ENCODE measurements around the gene ARFGAP1.

Gene ARFGAP1

DNA sequence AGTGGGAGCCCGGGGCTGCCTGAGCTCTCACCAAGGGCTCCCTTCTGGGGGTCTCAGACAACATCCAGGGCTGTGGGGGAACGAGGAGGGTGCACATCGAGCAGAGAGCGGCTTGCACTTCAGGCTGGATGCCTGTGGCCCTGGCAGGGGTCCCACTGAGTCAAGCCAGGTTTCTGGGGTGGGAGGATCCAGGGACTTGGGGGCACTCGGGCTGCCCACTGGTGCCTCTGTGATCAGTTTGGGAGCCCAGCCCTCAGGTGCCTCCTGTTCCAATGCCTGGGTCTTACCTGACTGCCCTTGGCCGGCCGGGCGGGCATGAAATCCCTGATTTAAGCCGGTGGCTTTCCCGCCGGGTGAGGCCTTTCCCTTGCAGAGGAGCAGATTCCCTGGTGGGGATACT, 20.8 kb downstream of the ARFGAP1 start:
- no peaks in the 10 kb centered on the region for H3K4me1 ChIP-seq (ENCODE audit: control insufficient read depth, insufficient read depth, low read length, unreplicated experiment)
- no peak overlapping the region for H3K27ac ChIP-seq (ENCODE audit: low read depth, low read length)
- no peak overlapping the region for H3K4me3 ChIP-seq (ENCODE audit: low read depth, low read length)

DNA sequence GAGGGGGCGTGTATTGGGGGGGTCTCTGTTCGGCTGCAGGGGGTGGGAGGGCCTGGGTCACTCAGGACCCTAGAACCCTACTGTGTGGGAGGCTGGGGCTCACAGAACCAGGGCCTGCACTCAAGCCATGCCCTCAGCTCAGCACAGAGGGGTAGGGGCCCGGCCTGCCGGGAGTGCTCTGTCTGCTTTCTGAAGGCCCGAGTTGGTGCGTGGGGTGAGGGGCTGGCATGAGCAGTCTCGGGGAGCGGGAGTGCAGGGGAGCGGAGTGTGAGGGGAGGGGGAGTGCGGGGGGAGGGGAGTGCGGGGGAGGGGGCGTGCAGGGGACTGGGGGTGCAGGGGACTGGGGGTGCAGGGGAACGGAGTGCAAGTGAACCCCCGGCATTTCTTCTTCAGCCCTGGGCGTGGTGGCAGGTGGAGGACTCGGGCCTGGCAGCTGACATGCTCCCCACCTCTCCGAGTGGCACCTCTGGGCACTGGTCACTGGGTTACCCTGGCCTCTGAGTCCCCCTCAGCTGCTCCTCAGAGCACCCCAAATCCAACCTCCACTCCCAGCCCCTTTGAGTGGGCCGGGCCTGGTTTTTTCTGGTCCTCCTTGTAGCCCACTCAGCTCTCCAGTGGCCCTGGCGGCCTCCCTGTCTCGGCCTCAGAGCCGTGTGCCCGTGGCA, 21.4 kb downstream of the ARFGAP1 start:
- peaks cover 41% of the 10 kb centered on the region for H3K27me3 ChIP-seq (ENCODE audit: insufficient read depth, low read length)
- H3K4me3 ChIP-seq (ENCODE audit: low read depth, low read length), result no peak overlapping the region
- no peak overlapping the region for H3K27ac ChIP-seq (ENCODE audit: low read depth, low read length)
- H3K79me2 ChIP-seq (ENCODE audit: control insufficient read depth, insufficient read depth, low read length, unreplicated experiment), result no peaks in the 10 kb centered on the region
- H3K4me1 ChIP-seq (ENCODE audit: control insufficient read depth, insufficient read depth, low read length, unreplicated experiment), result no peaks in the 10 kb centered on the region
- no peak overlapping the region for H2AFZ ChIP-seq (ENCODE audit: low read length, unreplicated experiment)
- no peaks in the 10 kb centered on the region for H3K36me3 ChIP-seq (ENCODE audit: insufficient read depth, low read length)

More for the DNA sequence above, 20.8 kb downstream of the ARFGAP1 start:
- peaks cover 35% of the 10 kb centered on the region for H3K27me3 ChIP-seq (ENCODE audit: insufficient read depth, low read length)
- no peaks in the 10 kb centered on the region for H3K36me3 ChIP-seq (ENCODE audit: insufficient read depth, low read length)
- no peaks in the 10 kb centered on the region for H3K79me2 ChIP-seq (ENCODE audit: control insufficient read depth, insufficient read depth, low read length, unreplicated experiment)
- H2AFZ ChIP-seq (ENCODE audit: low read length, unreplicated experiment), result no peak overlapping the region

DNA sequence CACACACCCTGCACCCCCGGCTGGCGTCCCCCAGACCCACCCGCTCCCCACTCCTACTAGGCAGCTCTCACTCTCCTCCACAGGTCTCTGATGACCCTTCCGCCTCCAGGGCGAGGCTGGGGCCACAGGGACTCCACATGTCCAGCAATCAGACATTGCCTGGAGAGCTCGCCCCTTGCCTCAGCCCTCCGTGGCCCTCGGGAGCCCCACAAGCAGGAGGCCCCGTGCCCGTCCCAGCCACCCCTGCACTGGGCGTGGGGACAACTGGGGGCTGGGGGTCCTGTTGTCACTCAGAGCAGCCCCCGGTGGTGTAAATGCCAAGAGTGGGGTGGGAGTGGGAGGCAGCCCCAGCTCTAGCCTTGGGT, 21.9 kb downstream of the ARFGAP1 start:
- Histone ChIP-seq H3K36me3 (ENCODE audit: insufficient read depth, low read length) (no peaks in the 10 kb centered on the region), H3K27me3 (ENCODE audit: insufficient read depth, low read length) (peaks cover 46% of the 10 kb centered on the region), H3K4me3 (ENCODE audit: low read depth, low read length) (no peak overlapping the region), H3K79me2 (ENCODE audit: control insufficient read depth, insufficient read depth, low read length, unreplicated experiment) (no peaks in the 10 kb centered on the region), H3K4me1 (ENCODE audit: control insufficient read depth, insufficient read depth, low read length, unreplicated experiment) (no peaks in the 10 kb centered on the region), H2AFZ (ENCODE audit: low read length, unreplicated experiment) (no peak overlapping the region), H3K27ac (ENCODE audit: low read depth, low read length) (no peak overlapping the region)

- Histone ChIP-seq H2AFZ (ENCODE audit: low read length, unreplicated experiment) (no peak overlapping the region), H3K27ac (ENCODE audit: low read depth, low read length) (no peak overlapping the region), H3K27me3 (ENCODE audit: insufficient read depth, low read length) (peaks cover 46% of the 10 kb centered on the region), H3K4me1 (ENCODE audit: control insufficient read depth, insufficient read depth, low read length, unreplicated experiment) (no peaks in the 10 kb centered on the region), H3K36me3 (ENCODE audit: insufficient read depth, low read length) (no peaks in the 10 kb centered on the region), H3K79me2 (ENCODE audit: control insufficient read depth, insufficient read depth, low read length, unreplicated experiment) (no peaks in the 10 kb centered on the region), H3K4me3 (ENCODE audit: low read depth, low read length) (no peak overlapping the region)
Observed at GRCh38 chr20:63295018-63295417, 22.4 kb downstream of the ARFGAP1 start.

- Histone ChIP-seq H3K4me3 (ENCODE audit: low read depth, low read length) (no peak overlapping the region), H2AFZ (ENCODE audit: low read length, unreplicated experiment) (no peak overlapping the region), H3K4me1 (ENCODE audit: control insufficient read depth, insufficient read depth, low read length, unreplicated experiment) (no peaks in the 10 kb centered on the region), H3K79me2 (ENCODE audit: control insufficient read depth, insufficient read depth, low read length, unreplicated experiment) (no peaks in the 10 kb centered on the region), H3K27me3 (ENCODE audit: insufficient read depth, low read length) (peaks cover 46% of the 10 kb centered on the region), H3K36me3 (ENCODE audit: insufficient read depth, low read length) (no peaks in the 10 kb centered on the region), H3K27ac (ENCODE audit: low read depth, low read length) (no peak overlapping the region)
Observed at GRCh38 chr20:63295422-63295821, 22.8 kb downstream of the ARFGAP1 start.

DNA sequence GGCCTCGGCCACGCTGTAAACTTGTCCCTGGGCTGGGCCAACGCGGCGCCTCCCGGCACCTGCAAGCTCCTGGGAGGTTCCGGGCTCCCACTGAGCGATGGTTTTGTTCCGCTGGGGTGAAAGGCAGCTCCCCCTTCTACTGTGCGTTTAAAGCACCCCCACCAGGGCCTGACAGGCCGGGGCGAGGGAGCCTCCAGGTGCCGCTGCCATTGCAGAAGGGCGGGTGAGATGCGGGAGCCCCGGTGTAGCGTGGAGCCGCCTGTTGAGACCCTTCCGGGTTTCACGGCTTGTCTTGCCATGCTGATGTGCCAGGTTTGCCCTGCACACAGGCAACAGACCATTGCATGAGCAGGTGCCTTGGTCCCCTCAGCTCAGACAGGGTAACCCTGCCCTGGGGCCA, 23.2 kb downstream of the ARFGAP1 start:
- peaks cover 46% of the 10 kb centered on the region for H3K27me3 ChIP-seq (ENCODE audit: insufficient read depth, low read length)
- H3K27ac ChIP-seq (ENCODE audit: low read depth, low read length), result no peak overlapping the region
- no peak overlapping the region for H3K4me3 ChIP-seq (ENCODE audit: low read depth, low read length)
- H2AFZ ChIP-seq (ENCODE audit: low read length, unreplicated experiment), result no peak overlapping the region
- H3K36me3 ChIP-seq (ENCODE audit: insufficient read depth, low read length), result no peaks in the 10 kb centered on the region
- H3K79me2 ChIP-seq (ENCODE audit: control insufficient read depth, insufficient read depth, low read length, unreplicated experiment), result no peaks in the 10 kb centered on the region
- no peaks in the 10 kb centered on the region for H3K4me1 ChIP-seq (ENCODE audit: control insufficient read depth, insufficient read depth, low read length, unreplicated experiment)

DNA sequence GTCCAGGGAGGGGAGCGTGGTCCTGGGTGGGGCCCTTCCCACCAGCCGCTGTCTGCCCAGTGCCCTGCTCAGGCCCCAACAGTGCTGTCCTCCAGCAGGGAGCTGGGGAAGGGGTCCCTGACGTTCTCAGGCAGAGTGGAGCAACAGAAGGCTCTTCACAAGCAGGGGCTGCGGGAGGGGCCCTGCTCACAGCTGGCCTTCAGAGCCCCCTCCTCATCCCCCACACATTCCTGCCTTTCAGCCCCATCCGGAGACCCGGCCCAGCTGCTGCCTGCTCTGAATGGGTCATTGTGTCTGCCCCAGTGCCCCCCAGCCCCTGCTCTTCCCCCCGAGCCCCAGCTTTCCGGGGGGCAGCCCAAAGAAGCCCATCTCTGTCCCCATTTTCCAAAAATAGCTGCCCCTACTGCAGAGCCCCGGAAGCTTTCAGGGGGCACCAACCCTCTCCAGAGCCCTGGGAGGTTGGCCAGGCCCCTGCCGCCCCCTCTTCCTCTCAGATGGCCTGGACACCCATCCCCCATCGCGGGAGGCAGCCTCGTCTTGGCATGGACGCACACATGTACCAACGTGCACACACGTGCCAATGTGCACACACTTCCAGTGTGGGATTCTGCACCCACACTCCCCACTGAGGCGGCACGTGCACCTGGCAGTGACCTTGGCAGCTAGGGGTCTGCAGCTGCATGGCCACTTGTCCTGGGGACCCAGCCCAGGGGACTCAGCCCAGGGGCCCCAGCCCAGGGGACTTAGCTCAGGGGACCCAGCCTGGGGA, 24.1 kb downstream of the ARFGAP1 start:
- Histone ChIP-seq H3K27ac (ENCODE audit: low read depth, low read length) (no peak overlapping the region), H3K27me3 (ENCODE audit: insufficient read depth, low read length) (peaks cover 50% of the 10 kb centered on the region)

DNA sequence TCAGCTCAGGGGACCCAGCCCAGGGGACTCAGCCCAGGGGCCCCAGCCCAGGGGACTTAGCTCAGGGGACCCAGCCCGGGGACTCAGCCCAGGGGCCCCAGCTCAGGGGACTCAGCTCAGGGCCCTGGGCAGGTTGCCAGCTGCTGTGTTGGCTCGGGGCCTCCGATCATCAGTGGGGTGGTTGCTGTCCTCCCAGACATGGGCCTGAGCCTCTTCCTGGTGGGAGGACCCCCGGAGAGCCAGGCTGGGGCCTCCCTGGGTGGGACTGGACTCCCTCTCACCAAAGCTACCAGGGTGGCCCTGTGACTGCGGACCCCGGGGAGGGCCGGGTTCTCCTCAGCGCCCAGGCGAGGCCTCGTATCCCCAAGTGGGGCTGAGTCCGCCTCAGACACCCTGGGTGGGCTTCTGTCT, 24.8 kb downstream of the ARFGAP1 start:
- Histone ChIP-seq H3K27me3 (ENCODE audit: insufficient read depth, low read length) (peaks cover 50% of the 10 kb centered on the region), H3K4me1 (ENCODE audit: control insufficient read depth, insufficient read depth, low read length, unreplicated experiment) (no peaks in the 10 kb centered on the region), H3K79me2 (ENCODE audit: control insufficient read depth, insufficient read depth, low read length, unreplicated experiment) (no peaks in the 10 kb centered on the region), H3K36me3 (ENCODE audit: insufficient read depth, low read length) (no peaks in the 10 kb centered on the region), H3K27ac (ENCODE audit: low read depth, low read length) (no peak overlapping the region), H2AFZ (ENCODE audit: low read length, unreplicated experiment) (no peak overlapping the region), H3K4me3 (ENCODE audit: low read depth, low read length) (no peak overlapping the region)

More for the DNA sequence above, 24.1 kb downstream of the ARFGAP1 start:
- Histone ChIP-seq H3K36me3 (ENCODE audit: insufficient read depth, low read length) (no peaks in the 10 kb centered on the region), H2AFZ (ENCODE audit: low read length, unreplicated experiment) (no peak overlapping the region), H3K4me3 (ENCODE audit: low read depth, low read length) (no peak overlapping the region), H3K79me2 (ENCODE audit: control insufficient read depth, insufficient read depth, low read length, unreplicated experiment) (no peaks in the 10 kb centered on the region), H3K4me1 (ENCODE audit: control insufficient read depth, insufficient read depth, low read length, unreplicated experiment) (no peaks in the 10 kb centered on the region)

GRCh38 chr20:63297796-63298572, 25.4 kb downstream of the ARFGAP1 start:
- Histone ChIP-seq H3K79me2 (ENCODE audit: control insufficient read depth, insufficient read depth, low read length, unreplicated experiment) (no peaks in the 10 kb centered on the region), H2AFZ (ENCODE audit: low read length, unreplicated experiment) (no peak overlapping the region), H3K36me3 (ENCODE audit: insufficient read depth, low read length) (no peaks in the 10 kb centered on the region), H3K27ac (ENCODE audit: low read depth, low read length) (no peak overlapping the region), H3K27me3 (ENCODE audit: insufficient read depth, low read length) (peaks cover 50% of the 10 kb centered on the region), H3K4me3 (ENCODE audit: low read depth, low read length) (no peak overlapping the region), H3K4me1 (ENCODE audit: control insufficient read depth, insufficient read depth, low read length, unreplicated experiment) (no peaks in the 10 kb centered on the region)

DNA sequence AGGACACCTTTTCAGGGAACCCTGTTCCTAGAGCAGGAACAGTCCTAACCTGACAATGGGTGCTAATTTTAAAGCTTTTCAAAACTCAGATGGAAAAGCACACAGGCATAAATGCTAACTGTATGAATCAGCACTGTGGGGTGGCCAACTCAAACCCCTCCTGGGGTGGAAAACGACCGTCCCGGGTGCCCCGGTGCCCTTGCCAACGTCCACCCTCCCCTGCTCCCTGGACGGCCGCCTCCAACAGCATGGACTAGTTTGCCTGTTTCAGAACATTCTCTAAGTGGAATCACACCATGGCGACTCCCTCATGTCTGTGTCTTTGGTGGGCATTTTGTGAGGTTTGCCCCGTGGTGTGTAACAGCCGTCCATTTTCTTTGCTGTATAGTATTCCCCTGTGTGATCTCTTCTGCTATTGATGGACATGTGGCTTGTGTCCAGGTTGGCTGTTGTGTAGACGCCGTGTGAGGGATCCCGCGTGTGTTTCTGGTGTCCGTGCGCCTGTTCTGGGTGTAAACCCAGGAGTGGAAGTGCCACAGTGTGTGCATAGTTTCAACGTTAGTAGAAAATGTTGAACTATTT, 26.2 kb downstream of the ARFGAP1 start:
- Histone ChIP-seq H2AFZ (ENCODE audit: low read length, unreplicated experiment) (no peak overlapping the region), H3K36me3 (ENCODE audit: insufficient read depth, low read length) (no peaks in the 10 kb centered on the region), H3K27me3 (ENCODE audit: insufficient read depth, low read length) (peaks cover 50% of the 10 kb centered on the region), H3K4me3 (ENCODE audit: low read depth, low read length) (no peak overlapping the region), H3K4me1 (ENCODE audit: control insufficient read depth, insufficient read depth, low read length, unreplicated experiment) (no peaks in the 10 kb centered on the region), H3K27ac (ENCODE audit: low read depth, low read length) (no peak overlapping the region), H3K79me2 (ENCODE audit: control insufficient read depth, insufficient read depth, low read length, unreplicated experiment) (no peaks in the 10 kb centered on the region)
